DMS153 treated with DMSO at 0.1 percent for 48 hours (cell line): ENCODE data around the gene CELSR2.
A peak's percentile ranks its signal among the peaks of the same experiment; 100 is the strongest.

Experiments used
- DNase-seq: peaks from one replicate; lab custom pipeline; 2025; ENCODE audit not compliant: unreplicated experiment; lab: John Stamatoyannopoulos, UW

CELSR2 gene

DNA sequence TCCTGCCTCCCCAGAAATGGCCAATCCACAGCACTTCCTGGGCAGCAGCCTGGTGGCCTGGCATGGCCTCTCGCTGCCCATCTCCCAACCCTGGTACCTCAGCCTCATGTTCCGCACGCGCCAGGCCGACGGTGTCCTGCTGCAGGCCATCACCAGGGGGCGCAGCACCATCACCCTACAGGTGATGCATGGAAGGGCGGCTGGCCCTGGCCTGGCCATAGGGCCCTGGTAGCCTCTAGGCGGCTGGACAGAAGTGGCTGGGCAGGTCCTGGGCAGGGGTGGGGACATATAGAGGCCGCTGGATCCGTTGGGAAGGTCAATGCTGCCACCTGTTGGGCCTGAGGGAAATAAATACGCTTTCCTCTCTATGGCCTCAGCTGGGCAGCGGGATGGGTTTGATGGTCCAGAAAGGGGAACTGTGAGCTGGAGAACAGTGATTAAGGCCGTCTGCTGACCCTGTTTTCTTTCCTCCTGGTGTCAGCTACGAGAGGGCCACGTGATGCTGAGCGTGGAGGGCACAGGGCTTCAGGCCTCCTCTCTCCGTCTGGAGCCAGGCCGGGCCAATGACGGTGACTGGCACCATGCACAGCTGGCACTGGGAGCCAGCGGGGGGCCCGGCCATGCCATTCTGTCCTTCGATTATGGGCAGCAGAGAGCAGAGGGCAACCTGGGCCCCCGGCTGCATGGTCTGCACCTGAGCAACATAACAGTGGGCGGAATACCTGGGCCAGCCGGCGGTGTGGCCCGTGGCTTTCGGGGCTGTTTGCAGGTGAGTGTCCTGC lies 14.4 kb downstream of the CELSR2 start:
- peak; percentile 94 for DNase-seq

DNA sequence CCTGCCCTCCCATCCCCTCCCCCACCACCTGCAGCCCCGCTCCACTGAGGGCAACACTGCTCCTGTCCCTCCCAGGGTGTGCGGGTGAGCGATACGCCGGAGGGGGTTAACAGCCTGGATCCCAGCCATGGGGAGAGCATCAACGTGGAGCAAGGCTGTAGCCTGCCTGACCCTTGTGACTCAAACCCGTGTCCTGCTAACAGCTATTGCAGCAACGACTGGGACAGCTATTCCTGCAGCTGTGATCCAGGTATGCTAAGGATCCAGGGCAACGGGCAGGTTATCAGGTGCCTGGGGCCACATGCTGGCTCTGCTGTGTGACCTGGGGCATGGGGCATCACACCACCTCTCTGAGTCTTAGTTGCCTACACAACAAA lies 15.0 kb downstream of the CELSR2 start:
- DNase-seq: no peak

DNA sequence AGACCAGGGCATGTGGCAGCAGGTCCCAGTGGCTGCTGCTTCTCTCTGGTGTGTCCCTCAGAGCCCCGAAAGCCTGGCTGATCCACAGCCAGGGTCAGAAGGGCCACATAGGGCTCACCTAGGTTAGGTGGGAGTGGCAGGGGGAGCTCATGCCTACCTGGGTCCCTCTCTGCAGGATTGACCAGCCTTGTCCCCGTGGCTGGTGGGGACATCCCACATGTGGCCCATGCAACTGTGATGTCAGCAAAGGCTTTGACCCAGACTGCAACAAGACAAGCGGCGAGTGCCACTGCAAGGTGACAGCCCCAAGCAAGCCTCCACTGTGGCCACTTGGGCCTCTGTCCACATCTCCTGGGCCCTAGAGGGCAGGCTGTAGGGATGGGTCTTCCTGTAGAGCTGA lies 15.7 kb downstream of the CELSR2 start:
- DNase-seq: no peak

DNA sequence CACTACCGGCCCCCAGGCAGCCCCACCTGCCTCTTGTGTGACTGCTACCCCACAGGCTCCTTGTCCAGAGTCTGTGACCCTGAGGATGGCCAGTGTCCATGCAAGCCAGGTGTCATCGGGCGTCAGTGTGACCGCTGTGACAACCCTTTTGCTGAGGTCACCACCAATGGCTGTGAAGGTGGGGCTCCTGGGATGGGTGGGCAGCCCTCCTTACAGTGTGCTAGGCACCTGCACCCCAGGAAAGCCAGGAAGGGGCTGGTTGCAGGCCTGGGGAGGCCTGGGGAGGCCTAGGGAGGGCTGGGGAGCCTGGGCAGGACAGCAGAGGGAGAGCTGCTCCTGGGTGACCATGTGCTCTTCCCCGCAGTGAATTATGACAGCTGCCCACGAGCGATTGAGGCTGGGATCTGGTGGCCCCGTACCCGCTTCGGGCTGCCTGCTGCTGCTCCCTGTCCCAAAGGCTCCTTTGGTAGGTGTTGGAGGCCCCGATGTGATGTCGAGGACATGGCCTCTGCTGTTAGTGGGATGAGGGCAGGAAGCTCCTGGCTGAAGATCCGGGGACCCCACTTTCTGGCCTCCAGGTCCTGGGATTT lies 16.5 kb downstream of the CELSR2 start:
- no peak for DNase-seq

DNA sequence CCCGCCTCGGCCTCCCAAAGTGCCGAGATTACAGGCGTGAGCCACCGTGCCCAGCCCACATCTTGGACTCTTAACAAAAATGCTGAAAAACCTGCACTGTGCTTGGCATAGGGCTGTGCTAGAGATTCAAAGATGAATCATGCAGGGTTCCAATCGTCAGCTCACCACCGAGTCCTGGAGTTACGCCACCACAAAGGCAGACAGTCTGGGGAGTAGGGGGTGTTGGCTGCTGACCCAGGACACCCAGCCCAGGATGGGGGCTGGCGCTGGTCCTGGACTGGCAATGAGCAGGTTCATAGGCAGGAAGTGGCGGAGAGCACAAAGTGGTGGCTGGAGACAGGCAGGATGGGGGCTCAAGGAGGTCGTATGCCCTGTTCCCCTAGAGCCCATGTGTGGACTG lies 17.6 kb downstream of the CELSR2 start:
- no peak for DNase-seq

DNA sequence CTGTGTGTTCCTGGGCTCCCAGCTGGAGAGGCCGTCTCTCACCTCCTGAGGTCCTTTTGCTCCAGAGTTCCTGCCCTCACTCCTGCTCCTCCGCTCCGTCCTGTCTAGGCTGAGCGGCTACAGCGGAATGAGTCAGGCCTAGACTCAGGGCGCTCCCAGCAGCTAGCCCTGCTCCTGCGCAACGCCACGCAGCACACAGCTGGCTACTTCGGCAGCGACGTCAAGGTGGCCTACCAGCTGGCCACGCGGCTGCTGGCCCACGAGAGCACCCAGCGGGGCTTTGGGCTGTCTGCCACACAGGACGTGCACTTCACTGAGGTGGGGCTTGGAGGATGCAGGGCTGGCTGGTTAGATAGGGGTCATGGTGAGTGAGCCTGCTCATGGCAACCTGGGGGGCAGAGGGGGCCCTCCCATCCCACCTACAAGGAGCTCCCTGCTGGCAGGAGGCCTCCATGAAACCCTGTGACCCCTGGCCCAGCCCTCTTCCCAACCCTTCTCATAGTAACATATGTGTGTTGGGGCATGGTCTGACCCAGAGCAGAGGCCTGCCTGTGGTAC lies 18.5 kb downstream of the CELSR2 start:
- DNase-seq: no peak

DNA sequence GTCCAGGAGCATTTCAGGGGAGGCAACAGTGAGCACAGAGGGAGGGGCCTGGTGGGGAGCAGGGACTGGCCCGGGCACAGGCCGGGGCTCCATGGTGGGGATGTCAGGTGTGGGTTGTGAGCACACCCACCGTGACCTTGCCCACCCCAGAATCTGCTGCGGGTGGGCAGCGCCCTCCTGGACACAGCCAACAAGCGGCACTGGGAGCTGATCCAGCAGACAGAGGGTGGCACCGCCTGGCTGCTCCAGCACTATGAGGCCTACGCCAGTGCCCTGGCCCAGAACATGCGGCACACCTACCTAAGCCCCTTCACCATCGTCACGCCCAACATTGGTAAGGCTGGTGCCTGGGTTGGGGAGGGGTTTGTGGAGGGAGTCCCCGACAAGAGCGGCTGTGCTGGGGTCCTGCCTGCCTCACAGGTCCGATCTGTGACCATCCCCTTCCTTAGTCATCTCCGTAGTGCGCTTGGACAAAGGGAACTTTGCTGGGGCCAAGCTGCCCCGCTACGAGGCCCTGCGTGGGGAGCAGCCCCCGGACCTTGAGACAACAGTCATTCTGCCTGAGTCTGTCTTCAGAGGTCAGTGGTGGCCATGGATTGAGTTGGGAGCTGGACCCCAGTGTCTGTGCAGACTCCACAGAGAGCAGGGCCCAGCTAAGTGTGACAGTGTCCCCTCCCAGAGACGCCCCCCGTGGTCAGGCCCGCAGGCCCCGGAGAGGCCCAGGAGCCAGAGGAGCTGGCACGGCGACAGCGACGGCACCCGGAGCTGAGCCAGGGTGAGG lies 19.3 kb downstream of the CELSR2 start:
- no peak for DNase-seq

DNA sequence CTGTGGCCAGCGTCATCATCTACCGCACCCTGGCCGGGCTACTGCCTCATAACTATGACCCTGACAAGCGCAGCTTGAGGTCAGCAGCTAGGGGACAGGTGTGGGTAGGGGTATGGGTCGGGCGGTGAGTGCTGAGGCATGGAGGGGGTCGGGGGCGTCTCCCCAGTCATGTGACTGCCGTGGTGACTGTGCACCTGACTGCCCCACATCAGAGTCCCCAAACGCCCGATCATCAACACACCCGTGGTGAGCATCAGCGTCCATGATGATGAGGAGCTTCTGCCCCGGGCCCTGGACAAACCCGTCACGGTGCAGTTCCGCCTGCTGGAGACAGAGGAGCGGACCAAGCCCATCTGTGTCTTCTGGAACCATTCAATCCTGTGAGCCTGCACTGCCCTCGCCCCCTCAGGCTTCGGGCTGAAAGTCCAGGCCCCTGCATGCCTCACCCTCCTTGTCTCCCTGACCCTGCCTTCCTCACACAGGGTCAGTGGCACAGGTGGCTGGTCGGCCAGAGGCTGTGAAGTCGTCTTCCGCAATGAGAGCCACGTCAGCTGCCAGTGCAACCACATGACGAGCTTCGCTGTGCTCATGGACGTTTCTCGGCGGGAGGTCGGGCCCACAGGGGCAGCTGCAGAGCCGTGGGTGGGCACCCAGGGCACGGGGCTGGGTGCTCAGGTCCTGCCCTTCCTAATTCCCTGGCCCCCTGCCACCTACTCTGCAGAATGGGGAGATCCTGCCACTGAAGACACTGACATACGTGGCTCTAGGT lies 20.1 kb downstream of the CELSR2 start:
- no peak for DNase-seq

DNA sequence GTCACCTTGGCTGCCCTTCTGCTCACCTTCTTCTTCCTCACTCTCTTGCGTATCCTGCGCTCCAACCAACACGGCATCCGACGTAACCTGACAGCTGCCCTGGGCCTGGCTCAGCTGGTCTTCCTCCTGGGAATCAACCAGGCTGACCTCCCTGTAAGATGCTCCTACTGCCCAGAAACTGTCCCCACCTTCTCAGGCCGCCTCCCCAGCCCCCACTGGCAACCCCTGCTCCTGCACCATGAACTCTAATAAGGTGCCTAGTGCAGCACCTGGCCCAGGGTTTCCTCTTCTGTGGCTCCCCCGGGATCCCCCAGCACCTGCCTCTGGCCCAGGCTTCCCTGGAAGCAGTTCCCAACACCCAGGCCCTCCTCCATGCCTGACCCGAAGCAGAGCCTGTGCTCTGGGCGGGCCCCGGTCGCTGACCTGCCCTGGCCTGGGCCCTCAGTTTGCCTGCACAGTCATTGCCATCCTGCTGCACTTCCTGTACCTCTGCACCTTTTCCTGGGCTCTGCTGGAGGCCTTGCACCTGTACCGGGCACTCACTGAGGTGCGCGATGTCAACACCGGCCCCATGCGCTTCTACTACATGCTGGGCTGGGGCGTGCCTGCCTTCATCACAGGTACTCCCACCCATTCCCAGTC lies 20.8 kb downstream of the CELSR2 start:
- no peak for DNase-seq

DNA sequence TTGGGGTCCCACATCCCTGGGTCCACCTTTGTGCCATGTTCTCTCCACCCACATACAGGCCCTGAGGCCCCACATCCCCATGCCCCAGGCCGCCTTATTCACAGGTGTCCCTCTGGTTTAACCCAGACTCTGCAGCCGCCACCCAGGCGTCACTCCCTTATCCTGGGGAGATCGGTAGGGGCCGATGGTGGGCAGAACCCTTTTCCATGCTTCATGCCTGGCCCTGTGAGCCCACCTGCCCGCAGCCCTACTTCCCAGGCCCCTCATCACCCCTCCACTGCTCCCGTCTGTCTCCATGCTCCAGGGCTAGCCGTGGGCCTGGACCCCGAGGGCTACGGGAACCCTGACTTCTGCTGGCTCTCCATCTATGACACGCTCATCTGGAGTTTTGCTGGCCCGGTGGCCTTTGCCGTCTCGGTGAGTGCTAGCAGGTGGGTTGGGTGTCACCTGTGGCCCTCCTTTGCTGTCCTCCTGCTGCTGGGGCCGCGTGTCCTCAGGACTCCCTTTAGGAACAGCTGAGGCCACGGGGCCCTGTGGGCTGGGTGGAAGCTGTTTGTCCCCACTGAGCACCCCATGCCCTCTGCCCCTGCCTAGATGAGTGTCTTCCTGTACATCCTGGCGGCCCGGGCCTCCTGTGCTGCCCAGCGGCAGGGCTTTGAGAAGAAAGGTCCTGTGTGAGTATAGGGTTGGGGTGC lies 21.4 kb downstream of the CELSR2 start:
- no peak for DNase-seq

DNA sequence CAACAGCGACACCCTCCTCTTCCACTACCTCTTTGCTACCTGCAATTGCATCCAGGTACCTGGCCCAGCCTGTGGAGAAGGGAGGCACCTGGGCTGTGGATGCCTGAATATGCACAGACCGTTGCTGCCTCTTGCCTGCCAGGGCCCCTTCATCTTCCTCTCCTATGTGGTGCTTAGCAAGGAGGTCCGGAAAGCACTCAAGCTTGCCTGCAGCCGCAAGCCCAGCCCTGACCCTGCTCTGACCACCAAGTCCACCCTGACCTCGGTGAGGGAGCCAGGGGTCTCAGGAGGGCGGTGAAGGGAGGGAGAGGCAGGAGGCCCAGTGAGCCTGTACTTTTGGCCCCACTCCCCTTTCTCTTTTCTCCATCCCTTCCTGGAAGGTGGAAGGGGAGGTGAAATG lies 22.1 kb downstream of the CELSR2 start:
- DNase-seq: no peak

DNA sequence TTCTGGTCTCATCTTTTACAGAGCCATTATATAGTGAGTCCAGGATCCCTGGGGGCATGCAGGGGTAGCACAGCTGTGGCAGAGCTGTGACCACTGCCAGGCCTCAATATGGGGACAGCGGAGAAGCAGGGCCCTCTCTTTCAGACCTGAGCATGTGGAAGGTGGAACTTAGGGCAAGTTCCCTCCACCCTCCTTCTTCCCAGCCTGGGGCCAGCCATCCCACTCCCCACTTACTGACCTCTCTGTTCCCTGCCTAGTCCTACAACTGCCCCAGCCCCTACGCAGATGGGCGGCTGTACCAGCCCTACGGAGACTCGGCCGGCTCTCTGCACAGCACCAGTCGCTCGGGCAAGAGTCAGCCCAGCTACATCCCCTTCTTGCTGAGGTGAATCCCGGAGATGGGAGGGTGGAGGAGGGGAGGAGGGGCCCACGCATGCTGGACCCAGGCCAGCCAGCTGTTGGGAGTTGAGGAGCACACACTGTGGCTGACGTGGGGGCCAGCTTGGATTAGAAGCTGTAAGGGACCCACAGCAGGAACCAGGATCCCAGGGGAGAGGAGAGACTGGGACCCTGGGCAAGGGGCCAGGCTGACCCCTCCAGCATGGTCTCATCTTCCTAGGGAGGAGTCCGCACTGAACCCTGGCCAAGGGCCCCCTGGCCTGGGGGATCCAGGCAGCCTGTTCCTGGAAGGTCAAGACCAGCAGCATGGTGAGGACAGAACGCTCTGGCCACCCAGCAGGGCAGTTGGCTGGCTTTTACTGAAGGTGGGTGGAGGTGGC lies 22.9 kb downstream of the CELSR2 start:
- DNase-seq: no peak

DNA sequence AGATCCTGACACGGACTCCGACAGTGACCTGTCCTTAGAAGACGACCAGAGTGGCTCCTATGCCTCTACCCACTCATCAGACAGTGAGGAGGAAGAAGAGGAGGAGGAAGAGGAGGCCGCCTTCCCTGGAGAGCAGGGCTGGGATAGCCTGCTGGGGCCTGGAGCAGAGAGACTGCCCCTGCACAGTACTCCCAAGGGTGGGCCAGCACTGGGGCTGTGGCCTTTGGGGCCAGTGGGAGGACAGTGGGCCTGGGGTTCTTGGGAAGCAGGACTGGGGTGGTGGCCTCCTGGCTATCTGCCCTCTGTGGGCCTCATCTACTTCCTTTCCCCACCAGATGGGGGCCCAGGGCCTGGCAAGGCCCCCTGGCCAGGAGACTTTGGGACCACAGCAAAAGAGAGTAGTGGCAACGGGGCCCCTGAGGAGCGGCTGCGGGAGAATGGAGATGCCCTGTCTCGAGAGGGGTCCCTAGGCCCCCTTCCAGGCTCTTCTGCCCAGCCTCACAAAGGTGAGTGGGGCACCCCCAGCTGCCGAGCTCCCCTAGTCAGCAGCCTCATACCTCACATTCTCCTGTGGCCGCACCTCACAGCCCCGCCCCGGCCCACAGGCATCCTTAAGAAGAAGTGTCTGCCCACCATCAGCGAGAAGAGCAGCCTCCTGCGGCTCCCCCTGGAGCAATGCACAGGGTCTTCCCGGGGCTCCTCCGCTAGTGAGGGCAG lies 23.6 kb downstream of the CELSR2 start:
- DNase-seq: no peak

DNA sequence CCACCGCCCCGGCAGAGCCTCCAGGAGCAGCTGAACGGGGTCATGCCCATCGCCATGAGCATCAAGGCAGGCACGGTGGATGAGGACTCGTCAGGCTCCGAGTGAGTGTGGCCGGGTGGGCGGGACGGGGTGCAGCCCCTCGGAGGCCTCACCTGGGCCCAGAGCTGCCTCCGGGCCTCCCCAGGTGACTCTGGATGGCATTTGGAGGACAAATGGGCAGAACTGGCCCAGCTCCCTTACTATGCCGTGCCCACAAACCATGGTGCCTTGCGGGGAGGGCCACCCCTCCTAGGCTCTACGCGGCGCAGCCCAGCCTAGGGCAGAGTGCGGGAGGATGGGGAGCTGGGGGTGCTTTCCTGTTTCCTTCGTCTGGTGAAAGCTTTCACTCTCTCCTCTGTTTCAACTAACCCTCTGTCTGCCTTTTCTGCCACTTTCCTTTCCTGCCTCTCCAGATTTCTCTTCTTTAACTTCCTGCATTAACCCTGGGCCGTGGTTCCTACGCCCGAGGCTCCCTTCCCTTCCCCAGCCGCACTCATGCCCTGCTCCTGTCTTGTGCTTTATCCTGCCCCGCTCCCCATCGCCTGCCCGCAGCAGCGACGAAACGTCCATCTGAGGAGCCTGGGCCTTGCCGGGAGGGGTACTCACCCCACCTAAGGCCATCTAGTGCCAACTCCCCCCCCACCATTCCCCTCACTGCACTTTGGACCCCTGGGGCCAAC lies 24.4 kb downstream of the CELSR2 start:
- no peak for DNase-seq

DNA sequence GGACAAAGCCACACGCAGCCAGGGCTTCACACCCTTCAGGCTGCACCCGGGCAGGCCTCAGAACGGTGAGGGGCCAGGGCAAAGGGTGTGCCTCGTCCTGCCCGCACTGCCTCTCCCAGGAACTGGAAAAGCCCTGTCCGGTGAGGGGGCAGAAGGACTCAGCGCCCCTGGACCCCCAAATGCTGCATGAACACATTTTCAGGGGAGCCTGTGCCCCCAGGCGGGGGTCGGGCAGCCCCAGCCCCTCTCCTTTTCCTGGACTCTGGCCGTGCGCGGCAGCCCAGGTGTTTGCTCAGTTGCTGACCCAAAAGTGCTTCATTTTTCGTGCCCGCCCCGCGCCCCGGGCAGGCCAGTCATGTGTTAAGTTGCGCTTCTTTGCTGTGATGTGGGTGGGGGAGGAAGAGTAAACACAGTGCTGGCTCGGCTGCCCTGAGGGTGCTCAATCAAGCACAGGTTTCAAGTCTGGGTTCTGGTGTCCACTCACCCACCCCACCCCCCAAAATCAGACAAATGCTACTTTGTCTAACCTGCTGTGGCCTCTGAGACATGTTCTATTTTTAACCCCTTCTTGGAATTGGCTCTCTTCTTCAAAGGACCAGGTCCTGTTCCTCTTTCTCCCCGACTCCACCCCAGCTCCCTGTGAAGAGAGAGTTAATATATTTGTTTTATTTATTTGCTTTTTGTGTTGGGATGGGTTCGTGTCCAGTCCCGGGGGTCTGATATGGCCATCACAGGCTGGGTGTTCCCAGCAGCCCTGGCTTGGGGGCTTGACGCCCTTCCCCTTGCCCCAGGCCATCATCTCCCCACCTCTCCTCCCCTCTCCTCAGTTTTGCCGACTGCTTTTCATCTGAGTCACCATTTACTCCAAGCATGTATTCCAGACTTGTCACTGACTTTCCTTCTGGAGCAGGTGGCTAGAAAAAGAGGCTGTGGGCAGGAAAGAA lies 25.5 kb downstream of the CELSR2 start:
- DNase-seq: peak; percentile 40

DNA sequence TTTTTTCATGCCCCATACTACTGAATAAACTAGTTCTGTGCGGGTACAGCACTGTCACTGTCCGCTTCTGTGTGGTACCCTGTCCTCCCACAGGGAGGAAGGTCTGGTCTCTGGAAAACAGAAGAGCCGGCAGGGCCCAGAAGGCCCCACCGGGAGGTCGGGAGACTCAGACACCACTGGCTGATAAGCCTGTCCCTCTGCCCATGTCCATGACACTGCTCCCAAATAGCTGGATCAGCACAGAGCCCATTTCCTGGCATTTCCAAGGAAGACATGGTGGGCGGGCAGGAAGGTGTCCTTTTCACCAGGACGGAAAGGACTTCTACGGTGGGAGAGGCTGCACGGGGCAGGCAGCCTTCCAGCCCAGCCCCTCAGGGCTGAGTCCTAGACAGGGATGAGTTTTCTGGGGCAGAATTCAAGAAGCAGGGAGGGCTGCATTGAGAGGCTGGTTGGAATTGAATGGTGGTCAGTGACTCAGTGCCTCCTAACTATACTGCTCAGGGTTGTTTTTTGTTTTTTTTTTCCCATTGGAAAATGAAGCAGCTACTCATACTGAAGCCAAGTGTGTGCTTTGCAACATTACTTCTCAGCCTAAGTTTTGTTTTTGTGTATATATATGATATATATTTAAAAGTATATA lies 26.5 kb downstream of the CELSR2 start:
- DNase-seq: no peak
